HG02610 (cell line): ENCODE measurements around the gene FCAMR.

Experiments used
- ATAC-seq: cut with Tn5 transposase; IDR thresholded peaks from one replicate; pipeline ENCODE4 v1.9.1; 2021; ENCODE audit warnings: mild to moderate bottlenecking, moderate library complexity; ENCODE audit not compliant: unreplicated experiment

Gene FCAMR

DNA sequence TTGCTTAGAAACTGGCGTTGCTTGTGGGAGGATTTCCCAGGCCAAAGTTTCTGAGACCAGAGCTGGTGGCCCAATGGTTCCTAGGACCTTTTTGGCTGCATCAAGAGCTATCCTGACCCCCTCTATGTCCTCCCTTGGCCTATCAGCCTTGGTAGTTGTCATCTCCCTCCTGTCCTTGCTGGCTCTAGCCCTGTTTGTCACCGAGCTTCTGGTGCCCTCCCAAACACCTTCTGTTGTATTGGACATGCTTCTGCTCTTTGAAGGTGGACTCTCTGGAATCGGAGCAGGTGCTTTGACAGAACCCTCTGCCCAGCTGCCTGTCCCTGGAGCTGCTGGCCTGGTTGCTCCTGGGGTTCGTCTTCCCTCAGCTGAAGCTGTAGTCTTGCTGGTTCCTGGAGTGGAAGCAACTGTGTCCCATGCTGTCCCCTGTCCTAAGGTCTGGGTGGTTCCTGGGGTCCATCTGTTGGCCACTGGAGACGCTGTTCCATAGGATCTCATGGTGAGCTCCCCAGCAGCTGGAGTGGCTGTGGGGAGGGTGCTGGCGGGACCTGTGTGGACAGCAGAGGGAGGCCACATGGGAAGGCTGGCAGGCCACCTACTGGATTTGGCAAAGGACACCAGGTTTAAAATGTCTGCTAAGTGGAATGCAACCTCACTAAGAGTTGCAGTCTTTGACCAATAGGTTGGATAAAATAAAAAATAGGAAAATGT is 9.4 kb downstream of the FCAMR start:
- ATAC-seq: no peak

- ATAC-seq: no peak
These were observed 12.1 kb downstream of the FCAMR start for GRCh38 chr1:206958144-206958543.

- no peak for ATAC-seq
These were observed 12.6 kb downstream of the FCAMR start for GRCh38 chr1:206957639-206958038.

DNA sequence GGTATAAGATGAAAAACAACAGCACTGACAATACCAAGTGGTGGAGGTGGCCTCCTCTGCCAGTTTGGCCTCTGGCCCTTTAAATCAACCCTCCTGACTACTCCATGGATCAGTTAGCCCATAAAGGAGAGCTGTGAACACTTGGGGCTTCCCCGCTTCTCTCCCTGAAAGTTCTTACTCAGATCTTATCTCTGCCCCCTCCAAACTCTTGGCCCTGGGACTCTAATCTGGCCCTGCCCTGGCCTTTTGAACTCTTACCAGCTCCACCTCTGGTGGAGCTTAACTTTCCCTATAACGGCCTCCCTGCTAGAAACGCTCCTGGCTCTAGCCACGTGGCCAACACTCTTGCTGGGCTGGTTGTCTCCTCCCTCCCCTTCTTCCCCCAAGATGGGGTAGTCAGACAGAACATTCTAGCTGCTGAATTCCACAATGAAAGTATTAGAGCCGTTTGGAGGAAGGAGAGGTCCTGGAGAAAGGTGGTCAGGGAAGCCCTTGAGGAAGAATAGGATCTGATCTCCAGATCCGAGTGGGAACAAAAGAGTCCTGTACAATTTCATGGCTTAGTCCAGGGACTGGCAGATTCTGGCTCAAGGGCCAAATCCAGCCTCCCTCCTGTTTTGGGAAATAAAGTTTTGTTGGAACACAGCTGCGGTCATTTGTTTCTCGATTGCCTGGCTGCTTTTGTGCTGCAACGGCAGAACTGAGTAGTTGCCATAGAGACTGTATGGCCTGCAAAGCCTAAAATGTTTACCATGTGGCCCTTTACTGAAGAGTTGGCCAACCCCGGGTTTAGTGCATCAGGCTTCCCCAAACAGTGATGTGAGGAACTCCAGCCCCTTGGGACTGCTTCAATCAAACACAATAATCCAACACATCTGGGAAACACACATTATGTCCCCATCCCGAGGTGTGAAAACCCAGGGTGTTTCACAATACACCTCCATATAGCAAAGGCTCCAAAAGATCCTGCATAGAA is 14.5 kb downstream of the FCAMR start:
- peak; percentile 55 for ATAC-seq

DNA sequence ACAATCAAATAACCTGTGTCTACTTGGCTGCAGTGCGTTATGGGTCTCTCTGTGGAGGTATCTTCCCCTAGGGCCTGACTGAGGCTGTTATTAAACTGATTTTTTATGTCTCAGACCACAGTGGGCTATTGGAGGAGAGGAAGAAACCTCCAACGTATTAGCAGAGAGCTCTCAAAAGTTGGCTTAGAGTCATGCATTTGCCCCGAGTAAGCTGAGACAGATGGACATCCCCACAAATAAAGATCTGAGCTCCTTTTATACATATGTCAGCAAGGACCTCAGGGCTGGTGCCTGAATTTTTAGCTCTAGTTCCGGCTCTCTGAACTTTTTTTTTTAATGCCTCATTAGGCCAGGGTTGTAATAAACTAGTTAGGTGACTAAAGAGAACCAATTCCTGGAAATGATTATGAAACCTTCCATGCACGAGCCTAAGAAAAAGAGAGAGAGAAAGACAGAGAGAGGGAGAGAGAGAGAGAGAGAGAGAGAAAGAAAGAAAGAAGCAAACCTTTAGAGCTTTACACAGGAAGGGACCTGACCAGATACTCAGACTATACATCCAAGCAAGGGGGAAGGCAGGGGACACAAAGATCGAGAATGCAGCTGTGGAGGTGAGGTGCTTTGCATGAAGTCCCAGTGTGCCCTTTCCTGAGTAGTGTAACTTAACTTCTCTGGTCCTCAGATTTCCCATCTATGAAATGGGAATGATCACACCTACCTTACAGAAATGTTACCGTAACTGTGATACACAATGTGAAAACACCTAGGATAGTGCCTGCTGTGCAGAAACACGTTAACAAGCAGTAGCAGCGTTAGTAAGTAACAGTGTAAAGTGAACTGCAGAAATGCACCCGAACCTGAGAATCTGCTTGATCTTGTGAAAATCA is 15.6 kb downstream of the FCAMR start:
- ATAC-seq: no peak

GRCh38 chr1:206953626-206954025 is 16.6 kb downstream of the FCAMR start:
- ATAC-seq: no peak

DNA sequence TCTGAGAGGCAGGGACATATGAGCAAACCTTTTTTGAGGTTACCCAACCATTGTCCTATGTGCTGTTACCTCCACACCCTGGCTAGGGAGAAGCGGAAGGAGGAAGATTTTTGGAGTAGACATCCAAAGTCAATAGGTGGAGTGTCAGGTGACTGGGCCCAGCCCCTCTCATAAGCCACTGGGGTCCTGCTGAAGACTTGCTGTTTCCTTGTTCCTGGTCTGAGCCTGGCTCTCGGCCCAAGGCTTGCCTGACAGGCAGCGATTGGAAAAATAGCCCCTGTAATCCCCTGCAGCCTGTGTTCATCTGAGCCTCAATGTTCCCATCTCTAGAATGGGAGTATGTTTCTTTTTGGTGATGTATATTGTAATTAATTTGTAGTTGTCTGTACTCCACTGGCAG is 17.1 kb downstream of the FCAMR start:
- ATAC-seq: no peak

DNA sequence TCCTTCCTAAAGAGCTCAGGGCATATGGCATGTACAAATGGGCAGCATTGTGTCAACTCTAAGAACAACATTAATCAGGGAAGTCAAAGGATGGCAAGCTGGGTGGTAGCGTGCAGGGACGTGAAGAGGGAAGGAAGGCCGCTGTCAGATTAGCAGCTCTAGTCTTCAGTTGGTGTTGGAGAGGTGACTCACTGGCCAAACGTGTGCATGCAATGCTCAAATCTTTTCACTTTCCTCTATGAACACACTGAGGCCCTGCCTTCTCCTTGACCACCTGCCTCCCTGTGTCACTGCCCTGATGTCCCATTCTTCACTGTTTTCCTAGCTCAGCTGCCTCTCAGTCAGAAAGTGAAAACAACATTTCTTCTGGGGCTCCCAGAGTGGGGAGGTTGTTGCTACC is 18.1 kb downstream of the FCAMR start:
- ATAC-seq: no peak

DNA sequence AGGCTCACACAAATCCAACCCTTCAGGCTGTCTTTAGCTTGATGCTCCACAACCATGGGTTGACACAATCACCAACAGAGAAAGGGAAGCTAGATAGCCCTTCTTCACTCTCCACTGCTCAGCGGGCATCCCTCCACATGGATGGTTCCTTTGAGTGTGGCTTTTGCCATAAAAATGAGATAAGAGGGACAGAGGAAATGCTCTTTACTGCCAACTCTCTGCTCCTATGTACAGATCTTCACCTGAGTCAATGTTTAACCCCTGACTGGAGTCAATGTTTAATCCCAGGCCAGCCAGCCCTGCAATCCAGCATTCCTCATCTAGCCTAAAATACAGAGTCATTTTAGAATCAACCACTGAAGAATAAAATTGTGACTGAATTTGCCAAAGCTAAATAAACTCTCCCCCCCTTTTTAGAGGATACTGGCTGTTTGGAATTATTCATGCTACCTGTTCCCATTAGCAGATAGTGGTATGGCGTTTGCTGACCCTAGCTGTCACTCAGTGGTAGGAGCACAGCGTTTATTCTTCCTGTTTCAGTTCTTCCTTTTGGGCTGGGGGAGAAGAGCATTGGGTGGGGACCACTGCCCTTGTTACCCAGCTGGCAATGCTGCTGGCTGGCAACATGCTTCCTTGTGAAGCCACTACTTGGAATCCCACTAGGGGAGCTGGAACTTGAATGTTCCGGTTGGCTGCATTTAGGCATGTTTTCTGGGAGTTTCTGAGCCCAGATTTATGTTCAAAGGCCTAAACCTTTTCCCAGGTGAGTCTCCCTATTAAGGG is 18.8 kb downstream of the FCAMR start:
- no peak for ATAC-seq

GRCh38 chr1:206949641-206950040 is 20.6 kb downstream of the FCAMR start:
- ATAC-seq: no peak

GRCh38 chr1:206949208-206949607 is 21.1 kb downstream of the FCAMR start:
- ATAC-seq: no peak

- ATAC-seq: no peak
These were observed 23.0 kb downstream of the FCAMR start for GRCh38 chr1:206947255-206947654.

- ATAC-seq: no peak
These were observed 24.0 kb downstream of the FCAMR start, which contains the start of gene PIGR for GRCh38 chr1:206946261-206946660. TSS of gene PIGR (minus strand) at chr1:206946466. CDS start at chr1:206940531, 5,935 bp downstream.

DNA sequence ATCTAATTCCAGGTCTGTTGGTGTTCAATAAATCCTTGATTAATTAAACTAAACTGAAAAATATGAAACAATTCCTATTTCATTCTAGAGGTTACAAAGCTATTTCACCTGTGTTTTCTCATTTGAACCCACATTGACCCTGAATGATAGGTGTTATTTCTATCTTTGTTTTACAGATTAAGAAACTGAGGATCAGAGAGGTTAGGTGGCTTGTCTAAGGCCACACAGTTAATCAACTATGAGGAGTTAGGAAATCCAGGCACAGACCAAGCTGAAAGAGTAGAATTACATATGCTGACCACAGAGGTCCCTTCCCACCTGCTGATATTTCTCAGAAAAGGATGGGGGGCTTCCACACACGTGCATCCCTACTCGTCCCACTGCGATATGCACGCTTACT is 24.5 kb downstream of the FCAMR start:
- no peak for ATAC-seq

DNA sequence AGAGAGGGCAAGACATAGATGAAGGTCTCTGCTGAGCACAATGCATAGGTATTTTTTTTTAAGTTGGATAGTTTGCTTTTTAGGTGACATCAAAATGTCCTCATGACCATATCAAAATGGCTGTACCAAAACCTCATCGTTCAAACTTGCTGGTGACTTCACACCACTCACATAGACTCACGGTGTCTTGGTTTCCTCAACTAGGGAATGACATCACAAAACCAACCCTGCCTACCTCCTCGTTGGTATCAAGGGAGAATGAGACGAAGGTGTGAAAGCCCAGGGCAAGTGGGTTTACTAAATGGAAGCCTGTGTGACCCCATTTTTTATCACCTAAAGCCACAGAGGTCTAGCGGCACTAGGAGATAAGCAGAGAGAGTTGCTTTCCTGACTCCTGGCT is 25.6 kb downstream of the FCAMR start:
- no peak for ATAC-seq

DNA sequence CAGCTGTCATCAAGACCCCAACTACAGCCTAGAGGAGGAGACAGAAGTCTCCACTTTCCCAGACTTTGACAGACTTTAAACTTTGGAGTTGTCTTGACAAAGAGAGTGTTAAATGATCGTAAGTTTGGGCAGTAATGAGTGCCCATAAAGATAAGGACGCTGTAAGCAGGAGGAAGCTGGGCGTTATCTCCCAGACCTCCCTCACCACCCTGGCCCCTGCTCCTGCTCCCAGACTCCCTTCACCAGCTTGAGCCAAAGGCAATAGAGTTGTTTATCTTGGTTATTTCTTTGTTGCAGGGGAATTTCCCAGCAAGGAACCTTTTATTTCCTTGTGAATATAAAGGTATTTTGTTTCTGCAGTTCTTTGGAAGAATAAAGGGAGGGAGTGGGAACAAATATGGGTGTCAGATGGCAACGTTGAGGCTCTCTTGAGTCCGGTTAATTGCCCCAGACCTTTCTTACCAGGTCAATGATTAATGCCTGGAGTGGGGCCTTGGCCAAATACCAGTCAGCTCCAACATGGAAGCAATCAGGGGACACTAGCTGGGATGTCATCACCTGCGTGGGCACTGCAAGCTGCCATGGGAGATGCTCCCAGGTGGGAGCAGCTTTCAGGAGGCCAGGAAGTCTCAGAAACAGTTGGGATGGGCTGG is 28.4 kb downstream of the FCAMR start:
- ATAC-seq: no peak

DNA sequence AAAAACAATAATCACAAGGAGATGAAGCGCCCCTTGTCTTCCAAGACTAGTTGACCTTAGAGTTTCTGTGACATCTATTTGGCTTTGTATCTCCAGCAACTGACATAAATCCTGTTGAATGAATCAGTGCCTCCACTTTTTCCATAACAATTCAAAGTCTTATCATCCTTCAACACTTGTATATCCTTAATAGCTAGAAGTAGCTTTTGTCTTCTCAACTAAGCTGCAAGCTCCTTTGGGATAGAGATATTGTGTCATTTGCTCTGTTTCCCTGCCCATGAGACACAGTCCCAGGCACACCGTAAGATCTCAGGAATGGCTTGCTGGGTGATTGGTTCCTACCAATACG is 29.7 kb downstream of the FCAMR start:
- no peak for ATAC-seq

GRCh38 chr1:206939841-206940587 is 30.2 kb downstream of the FCAMR start:
- no peak for ATAC-seq

DNA sequence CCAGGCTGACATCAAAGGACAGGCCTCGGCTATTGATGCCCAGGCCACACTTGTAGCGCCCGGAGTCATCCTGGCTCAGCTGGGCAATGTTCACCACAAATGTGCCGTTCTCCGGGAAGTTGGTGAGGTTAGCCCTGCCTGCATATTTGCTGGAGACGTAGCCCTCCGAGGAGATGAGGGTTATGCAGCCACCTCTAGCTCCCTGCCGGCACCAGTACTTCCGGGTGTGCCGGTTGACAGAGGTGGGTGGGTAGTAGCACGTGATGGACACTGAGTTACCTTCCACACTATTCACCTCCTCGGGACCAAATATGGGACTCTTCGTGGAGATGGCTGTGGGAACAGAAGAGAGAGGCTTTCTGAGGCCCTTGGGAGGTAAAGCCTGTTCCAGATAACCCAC is 31.1 kb downstream of the FCAMR start:
- ATAC-seq: no peak
